AG04449 (cell line): ENCODE measurements around the gene TNFAIP8L3.

Experiments
- CTCF ChIA-PET: fragments of 350-600 bp; formaldehyde crosslinking; extraction: SDS; loops from one replicate; lab custom pipeline; 2021; ENCODE audit warnings: antibody characterized with exemption; lab: Yijun Ruan, JAX
- POLR2A ChIA-PET: fragments of 400-600, 350-600 bp; formaldehyde crosslinking; extraction: SDS; loops from one replicate; lab custom pipeline; 2020; ENCODE audit warnings: antibody characterized with exemption, inconsistent platforms; lab: Yijun Ruan, JAX
- DNase-seq: peaks from one replicate; pipeline ENCODE4 v3.0.0-alpha.2; 2010; ENCODE audit warnings: low read depth, low spot score
- H3K4me3 ChIP-seq: 2 replicates; pipeline ENCODE4 v1.5.1; 2011; ENCODE audit warnings: low read depth, mild to moderate bottlenecking, control low read depth, low read length
- TF ChIP-seq, protein P1 (sequence below): IDR thresholded peaks from one replicate; pipeline ENCODE4 v1.5.1; 2011; ENCODE audit warnings: mild to moderate bottlenecking, moderate library complexity, low read length, control low read depth, inconsistent platforms; ENCODE audit not compliant: insufficient read depth; ENCODE audit errors: missing control alignments

TNFAIP8L3 gene

GRCh38 chr15:51121118-51121517 is 26.4 kb upstream of the TNFAIP8L3 start:
- POLR2A ChIA-PET, result interaction anchor here (0.6 kb wide), 1 partner anchor 16 kb away, joined by 3 read pairs; no protein-coding TSS in a partner anchor
- H3K4me3 ChIP-seq, result no peak overlapping the region
- CTCF ChIA-PET, result interaction anchor here (1.1 to 2.4 kb wide), 3 partner anchors 8 to 12 kb away, joined by 3 to 9 read pairs (median 5); no protein-coding TSS in a partner anchor
- TF ChIP-seq, protein P1, sequence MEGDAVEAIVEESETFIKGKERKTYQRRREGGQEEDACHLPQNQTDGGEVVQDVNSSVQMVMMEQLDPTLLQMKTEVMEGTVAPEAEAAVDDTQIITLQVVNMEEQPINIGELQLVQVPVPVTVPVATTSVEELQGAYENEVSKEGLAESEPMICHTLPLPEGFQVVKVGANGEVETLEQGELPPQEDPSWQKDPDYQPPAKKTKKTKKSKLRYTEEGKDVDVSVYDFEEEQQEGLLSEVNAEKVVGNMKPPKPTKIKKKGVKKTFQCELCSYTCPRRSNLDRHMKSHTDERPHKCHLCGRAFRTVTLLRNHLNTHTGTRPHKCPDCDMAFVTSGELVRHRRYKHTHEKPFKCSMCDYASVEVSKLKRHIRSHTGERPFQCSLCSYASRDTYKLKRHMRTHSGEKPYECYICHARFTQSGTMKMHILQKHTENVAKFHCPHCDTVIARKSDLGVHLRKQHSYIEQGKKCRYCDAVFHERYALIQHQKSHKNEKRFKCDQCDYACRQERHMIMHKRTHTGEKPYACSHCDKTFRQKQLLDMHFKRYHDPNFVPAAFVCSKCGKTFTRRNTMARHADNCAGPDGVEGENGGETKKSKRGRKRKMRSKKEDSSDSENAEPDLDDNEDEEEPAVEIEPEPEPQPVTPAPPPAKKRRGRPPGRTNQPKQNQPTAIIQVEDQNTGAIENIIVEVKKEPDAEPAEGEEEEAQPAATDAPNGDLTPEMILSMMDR, result peak; percentile 2
- peak; percentile 49 for DNase-seq

DNA sequence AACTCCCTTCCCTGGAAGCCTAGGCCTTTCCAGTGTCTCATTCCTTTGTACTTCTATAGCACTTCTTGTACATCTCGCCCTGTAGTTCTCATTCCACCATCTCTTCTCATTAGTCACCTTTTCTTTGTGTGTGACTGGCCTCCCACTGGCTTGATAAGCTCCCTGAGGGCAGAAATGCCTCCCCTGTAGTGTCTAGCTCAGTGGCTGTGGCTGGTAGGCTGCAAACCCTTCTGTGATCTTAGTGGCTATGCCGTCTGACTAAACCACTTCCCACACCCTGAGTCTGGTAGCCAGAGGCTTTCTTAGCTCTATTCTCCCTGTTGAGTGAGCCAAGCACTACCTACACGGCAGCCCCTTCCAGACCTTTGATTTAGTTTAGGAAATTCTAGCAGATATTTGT is 24.4 kb upstream of the TNFAIP8L3 start:
- no peak for DNase-seq
- TF ChIP-seq, protein P1, result no peak
- no peak overlapping the region for H3K4me3 ChIP-seq
- POLR2A ChIA-PET, result interaction anchor here (0.8 kb wide), 1 partner anchor 10 kb away, joined by 5 read pairs; no protein-coding TSS in a partner anchor
- CTCF ChIA-PET, result interaction anchor here (1.0 to 1.3 kb wide), 3 partner anchors 13 to 44 kb away, joined by 3 to 5 read pairs (median 3); no protein-coding TSS in a partner anchor

GRCh38 chr15:51117270-51117669 is 22.6 kb upstream of the TNFAIP8L3 start:
- POLR2A ChIA-PET, result no interaction called here
- CTCF ChIA-PET, result interaction anchor here (0.7 to 3.0 kb wide), 2 partner anchors 16 to 18 kb away, joined by 3 to 13 read pairs; no protein-coding TSS in a partner anchor
- H3K4me3 ChIP-seq, result no peak overlapping the region
- TF ChIP-seq, protein P1, result no peak
- no peak for DNase-seq

DNA sequence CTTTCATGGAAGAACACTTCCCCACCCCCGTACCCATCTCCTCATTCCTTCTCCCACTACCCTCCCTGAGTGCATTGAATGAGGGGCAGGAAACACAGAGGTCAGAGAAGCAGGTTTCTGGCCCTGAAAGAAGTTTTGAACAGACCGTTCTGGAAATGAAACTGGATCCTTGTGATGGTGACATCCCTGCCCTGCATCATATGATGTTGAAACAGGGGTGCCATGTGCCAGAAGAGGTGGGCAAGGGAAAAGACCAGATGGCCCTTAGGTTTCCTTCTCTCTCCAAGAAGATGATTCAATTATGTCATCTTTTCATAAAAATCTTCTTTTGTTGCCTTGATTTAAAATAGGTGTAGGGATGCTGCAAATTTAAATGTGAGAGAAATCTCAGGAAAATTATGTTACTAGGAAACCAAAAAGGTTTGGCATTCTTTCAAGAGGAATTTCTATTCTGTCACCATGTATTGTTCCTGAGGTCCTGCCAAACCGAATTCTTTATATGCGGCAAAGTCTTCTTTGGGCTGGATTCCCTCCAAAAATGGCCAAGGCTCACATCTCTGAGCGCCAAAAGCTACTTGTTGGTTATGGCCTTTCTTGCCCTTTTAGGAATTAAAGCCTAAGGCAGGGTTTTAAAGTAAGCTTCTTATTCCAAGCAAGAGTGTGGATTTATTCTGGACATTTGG is 19.9 kb upstream of the TNFAIP8L3 start:
- TF ChIP-seq, protein P1, result no peak
- DNase-seq, result no peak
- POLR2A ChIA-PET, result no interaction called here
- H3K4me3 ChIP-seq, result no peak overlapping the region
- CTCF ChIA-PET, result no interaction called here

GRCh38 chr15:51112078-51112477 is 17.4 kb upstream of the TNFAIP8L3 start:
- DNase-seq, result no peak
- TF ChIP-seq, protein P1, result no peak
- POLR2A ChIA-PET, result no interaction called here
- no peak overlapping the region for H3K4me3 ChIP-seq
- CTCF ChIA-PET, result interaction anchor here (1.0 to 1.6 kb wide), 5 partner anchors 9 to 51 kb away, joined by 3 to 7 read pairs (median 5); no protein-coding TSS in a partner anchor

- ChIA-PET CTCF (interaction anchor here (0.9 to 5.3 kb wide), 6 partner anchors 10 to 81 kb away, joined by 3 to 24 read pairs (median 6); no protein-coding TSS in a partner anchor), POLR2A (no interaction called here)
- no peak overlapping the region for H3K4me3 ChIP-seq
- TF ChIP-seq, protein P1, result no peak
- DNase-seq, result no peak
Measured at GRCh38 chr15:51111061-51111460, 16.4 kb upstream of the TNFAIP8L3 start.
